GM18870 (cell line): ENCODE data around the gene SEC24A.
"Not testable (repeated sequence)": the region's sequence is repeated elsewhere in the genome, so short reads cannot be mapped to it uniquely, and the experiment has no call there.

ENCODE experiments used
- ATAC-seq: cut with Tn5 transposase; IDR thresholded peaks from one replicate; pipeline ENCODE4 v1.9.1; 2021; ENCODE audit warnings: moderate library complexity; ENCODE audit not compliant: unreplicated experiment

SEC24A gene

DNA sequence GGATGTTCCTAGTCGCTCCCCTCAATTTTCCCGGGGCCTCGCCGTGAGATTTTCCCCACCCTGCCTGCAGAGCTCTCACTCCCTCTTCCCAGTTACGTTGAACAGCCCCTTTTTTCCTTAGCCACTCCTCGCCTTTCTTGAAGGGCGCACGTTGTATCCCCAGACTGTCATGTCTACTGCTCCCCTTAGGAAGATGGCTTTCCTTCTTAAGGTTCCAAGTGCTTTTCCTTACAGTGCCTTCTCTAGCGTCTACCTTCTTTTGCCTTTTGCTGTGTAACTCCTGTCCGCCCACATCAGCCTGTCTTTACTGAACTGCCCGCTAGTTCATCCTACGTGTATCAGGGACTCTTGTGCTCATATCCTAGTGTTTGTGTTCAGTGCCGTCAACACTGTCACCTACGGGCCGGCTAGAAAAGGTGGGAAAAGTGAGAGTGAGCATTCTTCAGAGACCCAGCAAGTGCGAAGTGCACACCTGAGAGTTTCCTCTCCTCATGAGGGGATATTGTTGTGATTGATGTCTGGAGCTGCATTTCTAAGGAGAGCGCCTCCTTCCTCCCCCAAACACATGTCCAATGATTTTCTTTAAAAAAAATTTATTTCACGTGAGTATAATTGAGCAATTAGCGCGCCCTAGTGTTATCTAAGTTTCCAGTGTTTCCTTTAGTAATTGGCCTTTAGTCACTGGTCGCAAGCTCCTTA, 90.5 kb downstream of the SEC24A start:
- ATAC-seq: no peak

DNA sequence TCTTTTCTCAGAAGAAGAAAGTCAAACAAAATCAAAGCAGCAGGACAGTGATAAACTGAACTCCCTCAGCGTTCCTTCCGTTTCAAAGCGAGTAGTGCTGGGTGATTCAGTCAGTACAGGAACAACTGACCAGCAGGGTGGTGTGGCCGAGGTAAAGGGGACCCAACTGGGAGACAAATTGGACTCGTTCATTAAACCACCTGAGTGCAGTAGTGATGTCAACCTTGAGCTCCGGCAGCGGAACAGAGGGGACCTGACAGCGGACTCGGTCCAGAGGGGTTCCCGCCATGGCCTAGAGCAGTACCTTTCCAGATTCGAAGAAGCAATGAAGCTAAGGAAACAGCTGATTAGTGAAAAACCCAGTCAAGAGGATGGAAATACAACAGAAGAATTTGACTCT, 92.5 kb downstream of the SEC24A start:
- ATAC-seq: no peak

DNA sequence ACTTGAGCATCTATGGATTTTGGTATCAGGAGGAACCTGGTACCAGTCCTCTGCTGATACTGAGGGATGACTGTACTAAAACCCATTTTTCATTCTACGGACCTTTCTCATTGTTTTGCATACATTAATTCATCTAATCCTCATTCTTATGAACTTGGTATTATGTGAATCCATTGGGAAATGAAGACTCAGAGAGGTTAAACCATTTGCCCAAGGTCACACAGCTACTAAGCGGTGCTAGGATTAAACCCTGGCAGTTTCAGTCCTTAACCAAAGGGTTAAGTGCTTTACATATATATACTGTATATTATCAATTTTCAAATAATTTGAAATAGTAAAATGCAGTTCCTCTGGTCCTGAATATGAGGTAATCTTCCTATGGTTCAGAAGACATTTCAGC, 93.5 kb downstream of the SEC24A start:
- no peak for ATAC-seq

DNA sequence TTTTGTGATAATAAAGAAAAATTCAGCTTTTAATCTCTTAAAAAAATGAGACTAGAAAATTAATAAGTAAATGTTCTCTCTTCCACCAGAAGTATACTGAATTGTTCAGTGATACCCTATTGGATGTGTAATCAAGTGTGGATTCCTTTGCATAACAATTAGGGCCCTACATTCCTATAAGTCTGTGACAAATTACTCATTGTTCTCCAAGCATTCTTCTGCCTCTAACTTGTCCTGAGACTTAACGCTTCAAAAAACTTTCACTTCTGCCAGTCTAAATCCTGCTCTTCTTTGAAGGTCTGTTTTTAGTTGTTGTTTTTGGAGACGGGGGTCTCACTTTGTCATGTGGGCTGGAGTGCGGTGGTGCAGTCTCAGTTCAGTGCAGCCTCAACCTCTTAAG, 100.8 kb downstream of the SEC24A start:
- no peak for ATAC-seq

DNA sequence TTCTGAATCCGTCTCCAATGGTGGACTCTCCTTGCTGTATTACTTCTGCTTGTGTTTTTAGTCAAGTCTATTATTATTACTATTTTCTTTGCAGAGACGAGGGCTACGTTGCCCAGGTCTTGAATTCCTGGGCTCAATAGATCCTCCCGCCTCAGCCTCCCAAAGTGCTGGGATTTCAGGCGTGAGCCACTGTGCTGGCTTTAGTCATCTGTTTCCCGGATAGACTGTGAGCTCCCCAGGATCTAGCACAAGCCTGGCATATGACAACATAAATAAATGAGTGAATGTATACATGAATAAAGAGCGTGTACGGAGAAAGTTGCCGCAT, 109.6 kb downstream of the SEC24A start:
- peak; percentile 35 for ATAC-seq

DNA sequence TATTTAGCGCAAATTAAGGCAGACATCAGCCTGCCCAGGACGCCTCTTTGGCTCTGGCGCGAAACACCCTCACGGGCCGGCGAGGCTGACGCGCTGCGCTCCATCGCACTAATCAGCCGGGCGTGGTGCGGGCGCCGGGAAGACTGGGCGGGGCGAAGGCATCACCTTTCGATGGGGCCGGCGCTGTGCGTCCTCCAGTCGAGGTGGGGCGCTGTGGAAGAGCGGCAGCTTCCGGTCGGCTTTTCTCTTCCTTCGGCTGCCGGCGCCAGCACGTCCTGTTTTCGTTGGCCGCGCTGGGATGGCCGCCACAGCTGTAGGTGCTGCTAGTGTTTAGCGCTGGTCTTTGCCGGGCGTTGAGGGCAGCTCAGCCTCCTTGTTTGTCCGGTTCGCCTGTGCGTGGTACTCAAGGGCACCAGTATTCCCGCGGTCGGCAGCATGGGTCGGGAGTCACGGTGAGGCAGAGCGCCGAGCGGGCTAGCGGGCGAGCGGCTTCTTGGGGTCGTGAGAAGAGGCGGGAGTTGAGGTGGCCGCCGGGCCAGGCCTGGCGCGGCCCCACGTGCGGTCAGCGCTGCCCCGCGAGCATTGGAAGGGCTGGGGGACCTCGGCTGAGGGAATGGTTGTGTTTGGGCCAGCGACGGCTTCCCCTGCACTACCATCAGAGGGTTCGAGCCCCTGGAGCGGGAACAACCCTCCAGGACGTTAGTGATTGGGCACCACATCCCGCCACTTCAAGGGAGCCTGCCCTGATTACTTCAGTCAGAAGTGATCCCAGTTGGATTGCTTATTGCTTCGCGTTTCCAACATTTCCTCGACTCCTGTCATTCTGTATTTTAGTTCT, 110.1 kb downstream of the SEC24A start, which contains the start of gene DDX46:
TSS of gene DDX46 (plus strand) at position 276 of the 838 bp plus-strand sequence. CDS start at position 436, 160 bp downstream.
- ATAC-seq: peak; percentile 86

DNA sequence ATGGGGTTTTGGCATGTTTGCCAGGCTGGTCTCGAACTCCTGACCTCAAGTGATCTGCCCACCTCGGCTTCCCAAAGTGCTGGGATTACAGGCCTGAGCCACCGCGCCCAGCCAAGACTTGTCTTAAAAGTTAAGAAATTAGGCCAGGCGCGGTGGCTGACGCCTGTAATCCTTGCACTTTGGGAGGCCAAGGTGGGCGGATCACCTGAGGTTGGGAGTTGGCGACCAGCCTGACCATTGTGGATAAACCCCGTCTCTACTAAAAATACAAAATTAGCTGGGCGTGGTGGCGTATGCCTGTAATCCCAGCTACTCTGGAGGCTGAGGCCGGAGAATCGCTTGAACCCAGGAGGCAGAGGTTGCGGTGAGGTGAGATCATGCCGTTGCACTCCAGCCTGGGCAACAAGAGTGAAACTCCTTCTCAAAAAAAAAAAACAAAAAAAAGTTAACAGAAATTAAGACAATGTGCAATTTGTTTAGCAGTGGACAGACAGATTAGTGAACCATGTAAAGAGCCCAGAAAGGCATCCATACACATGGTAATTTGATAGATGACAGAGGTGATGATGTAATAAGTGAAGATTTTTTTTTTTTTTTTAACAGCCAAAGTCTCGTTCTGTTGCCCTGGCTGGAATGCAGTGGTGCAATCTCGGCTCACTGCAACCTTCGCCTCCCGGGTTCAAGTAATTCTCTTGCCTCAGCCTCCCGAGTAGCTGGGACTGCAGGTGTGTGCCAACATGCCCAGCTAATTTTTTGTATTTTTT, 119.1 kb downstream of the SEC24A start:
- not testable (repeated sequence) for ATAC-seq

DNA sequence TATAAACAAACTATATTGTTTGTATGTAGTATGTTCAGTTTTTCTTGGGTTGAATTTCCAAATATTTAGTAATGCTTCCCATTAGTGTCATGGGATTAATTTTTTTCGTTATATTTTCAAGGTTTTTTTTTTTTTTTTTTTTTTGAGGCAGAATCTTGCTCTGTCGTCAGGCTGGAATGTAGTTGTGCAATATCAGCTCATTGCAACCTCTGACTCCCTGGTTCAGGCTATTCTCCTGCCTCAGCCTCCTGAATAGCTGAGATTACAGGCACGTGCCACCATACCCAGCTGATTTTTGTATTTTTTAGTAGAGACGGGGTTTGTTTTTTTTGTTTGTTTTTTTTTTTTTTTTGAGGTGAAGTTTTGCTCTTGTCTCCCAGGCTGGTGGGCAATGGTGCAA, 120.6 kb downstream of the SEC24A start:
- ATAC-seq: no peak

DNA sequence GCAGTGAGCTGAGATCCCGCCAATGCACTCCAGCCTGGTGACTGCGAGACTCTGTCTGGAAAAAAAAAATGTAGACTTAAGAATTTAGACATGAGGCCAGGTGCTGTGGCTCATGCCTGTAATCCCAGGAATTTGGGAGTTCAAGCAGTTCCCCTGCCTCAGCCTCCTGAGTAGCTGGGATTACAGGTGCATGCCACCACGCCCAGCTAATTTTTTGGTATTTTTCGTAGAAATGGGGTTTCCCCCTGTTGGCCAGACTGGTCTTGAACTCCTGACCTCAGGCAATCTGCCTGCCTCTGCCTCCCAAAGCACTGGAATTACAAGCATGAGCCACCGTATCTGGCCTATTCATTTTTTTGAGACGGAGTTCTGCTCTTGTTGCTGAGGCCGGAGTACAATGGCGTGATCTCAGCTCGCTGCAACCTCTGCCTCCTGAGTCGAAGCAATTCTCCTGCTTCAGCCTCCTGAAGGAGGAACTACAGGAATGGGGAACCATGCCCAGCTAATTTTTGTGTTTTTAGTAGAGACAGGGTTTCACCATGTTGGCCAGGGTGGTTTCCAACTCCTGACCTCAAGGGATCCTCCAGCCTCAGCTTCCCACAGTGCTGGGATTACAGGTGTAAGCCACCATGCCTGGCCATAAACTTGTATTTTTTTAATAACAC, 124.0 kb downstream of the SEC24A start:
- ATAC-seq: no peak

DNA sequence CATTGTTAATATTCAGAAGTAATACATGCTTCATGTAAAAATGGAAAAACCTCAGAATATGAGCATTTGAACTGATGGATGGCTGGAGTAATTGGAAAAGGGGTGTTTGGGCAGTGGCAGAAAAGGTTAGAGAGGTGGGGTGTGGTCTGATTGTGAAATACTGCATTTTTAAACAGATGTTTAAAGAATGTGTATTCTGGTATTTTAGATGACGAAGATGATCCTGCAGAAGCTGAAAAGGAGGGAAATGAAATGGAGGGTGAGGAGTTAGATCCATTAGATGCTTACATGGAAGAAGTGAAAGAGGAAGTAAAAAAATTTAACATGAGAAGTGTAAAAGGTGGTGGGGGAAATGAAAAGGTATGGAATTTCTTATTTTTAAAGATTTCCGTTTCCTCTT, 128.8 kb downstream of the SEC24A start:
- no peak for ATAC-seq
